22Rv1 (cell line): ENCODE measurements around the gene CDH9.

Source experiments
- ZFX ChIP-seq: fragments of 450-650 bp; IDR thresholded peaks from 2 replicates; pipeline ENCODE4 v1.6.1; 2017; ENCODE audit warnings: antibody characterized with exemption, borderline replicate concordance
- TF ChIP-seq, protein P1 (sequence below): fragments of 450-650 bp; IDR thresholded peaks from 2 replicates; pipeline ENCODE4 v1.5.1; 2017; ENCODE audit warnings: mild to moderate bottlenecking

DNA sequence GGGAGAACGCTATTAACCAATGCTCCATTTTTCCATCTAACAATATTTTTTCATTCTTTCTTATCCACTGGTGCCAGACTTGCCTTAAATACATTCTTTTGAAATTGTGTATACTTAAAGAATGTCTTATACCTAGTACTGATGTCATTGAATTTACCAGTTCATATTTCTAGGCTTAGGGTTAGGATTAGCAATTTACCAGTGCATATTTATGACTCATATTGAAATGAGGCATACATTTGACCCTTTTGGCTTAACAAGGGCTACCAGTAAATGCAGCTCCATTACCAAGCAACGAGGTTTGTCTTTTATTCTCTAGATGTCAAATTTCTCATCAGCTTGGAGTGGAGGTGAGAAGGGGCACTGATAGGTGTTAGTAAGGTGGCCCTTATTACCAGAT, 89.5 kb downstream of the CDH9 start:
- TF ChIP-seq, protein P1, sequence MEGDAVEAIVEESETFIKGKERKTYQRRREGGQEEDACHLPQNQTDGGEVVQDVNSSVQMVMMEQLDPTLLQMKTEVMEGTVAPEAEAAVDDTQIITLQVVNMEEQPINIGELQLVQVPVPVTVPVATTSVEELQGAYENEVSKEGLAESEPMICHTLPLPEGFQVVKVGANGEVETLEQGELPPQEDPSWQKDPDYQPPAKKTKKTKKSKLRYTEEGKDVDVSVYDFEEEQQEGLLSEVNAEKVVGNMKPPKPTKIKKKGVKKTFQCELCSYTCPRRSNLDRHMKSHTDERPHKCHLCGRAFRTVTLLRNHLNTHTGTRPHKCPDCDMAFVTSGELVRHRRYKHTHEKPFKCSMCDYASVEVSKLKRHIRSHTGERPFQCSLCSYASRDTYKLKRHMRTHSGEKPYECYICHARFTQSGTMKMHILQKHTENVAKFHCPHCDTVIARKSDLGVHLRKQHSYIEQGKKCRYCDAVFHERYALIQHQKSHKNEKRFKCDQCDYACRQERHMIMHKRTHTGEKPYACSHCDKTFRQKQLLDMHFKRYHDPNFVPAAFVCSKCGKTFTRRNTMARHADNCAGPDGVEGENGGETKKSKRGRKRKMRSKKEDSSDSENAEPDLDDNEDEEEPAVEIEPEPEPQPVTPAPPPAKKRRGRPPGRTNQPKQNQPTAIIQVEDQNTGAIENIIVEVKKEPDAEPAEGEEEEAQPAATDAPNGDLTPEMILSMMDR = no peak
- no peak for TF ChIP-seq ZFX
